GM12873 (cell line): Measurements from ENCODE around the gene OR4D11.

ENCODE experiments used
- TF ChIP-seq, protein P1 (sequence below): IDR thresholded peaks from 2 replicates; pipeline ENCODE4 v1.5.1; 2012; ENCODE audit warnings: low read depth, mild to moderate bottlenecking, moderate library complexity, low read length, control low read depth; ENCODE audit not compliant: insufficient read depth; ENCODE audit errors: missing control alignments

OR4D11 gene

DNA sequence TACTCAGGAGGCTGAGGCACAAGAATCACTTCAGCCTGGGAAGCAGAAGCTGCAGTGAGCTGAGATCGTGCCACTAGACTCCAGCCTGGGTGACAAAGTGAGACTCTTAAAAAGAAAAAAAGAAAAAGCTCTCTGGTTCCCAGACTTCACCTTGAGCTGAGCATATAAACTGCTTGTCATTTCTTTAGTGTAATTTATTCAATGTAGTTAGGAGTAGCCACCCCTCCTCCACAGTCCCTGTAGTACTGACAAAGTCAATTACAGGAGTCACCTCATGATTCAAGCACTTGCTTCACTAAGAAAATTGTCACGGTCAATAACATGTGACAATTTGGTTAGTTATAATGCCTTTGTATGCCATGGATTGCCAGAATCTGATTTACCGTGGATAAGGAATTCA is 23.0 kb upstream of the OR4D11 start:
- TF ChIP-seq, protein P1, sequence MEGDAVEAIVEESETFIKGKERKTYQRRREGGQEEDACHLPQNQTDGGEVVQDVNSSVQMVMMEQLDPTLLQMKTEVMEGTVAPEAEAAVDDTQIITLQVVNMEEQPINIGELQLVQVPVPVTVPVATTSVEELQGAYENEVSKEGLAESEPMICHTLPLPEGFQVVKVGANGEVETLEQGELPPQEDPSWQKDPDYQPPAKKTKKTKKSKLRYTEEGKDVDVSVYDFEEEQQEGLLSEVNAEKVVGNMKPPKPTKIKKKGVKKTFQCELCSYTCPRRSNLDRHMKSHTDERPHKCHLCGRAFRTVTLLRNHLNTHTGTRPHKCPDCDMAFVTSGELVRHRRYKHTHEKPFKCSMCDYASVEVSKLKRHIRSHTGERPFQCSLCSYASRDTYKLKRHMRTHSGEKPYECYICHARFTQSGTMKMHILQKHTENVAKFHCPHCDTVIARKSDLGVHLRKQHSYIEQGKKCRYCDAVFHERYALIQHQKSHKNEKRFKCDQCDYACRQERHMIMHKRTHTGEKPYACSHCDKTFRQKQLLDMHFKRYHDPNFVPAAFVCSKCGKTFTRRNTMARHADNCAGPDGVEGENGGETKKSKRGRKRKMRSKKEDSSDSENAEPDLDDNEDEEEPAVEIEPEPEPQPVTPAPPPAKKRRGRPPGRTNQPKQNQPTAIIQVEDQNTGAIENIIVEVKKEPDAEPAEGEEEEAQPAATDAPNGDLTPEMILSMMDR: no peak

DNA sequence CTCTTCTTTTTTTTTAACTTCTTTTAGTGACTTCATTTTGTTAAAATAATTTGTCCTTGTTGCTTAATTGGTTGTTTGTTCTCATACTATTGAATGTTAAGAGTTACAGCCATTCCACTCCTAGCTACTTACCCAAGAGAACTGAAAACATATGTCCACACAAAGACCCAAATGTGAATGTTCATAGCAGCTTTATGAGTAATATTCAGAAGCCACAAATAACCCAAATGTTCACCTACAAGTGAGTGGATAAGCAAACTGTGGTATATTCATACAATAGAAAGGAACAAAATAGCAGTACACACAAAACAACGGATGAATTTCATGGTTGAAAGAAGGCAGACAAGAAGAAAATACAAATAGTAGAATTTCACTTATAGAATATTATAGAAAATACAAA is 1.4 kb upstream of the OR4D11 start:
- TF ChIP-seq, protein P1: no peak

DNA sequence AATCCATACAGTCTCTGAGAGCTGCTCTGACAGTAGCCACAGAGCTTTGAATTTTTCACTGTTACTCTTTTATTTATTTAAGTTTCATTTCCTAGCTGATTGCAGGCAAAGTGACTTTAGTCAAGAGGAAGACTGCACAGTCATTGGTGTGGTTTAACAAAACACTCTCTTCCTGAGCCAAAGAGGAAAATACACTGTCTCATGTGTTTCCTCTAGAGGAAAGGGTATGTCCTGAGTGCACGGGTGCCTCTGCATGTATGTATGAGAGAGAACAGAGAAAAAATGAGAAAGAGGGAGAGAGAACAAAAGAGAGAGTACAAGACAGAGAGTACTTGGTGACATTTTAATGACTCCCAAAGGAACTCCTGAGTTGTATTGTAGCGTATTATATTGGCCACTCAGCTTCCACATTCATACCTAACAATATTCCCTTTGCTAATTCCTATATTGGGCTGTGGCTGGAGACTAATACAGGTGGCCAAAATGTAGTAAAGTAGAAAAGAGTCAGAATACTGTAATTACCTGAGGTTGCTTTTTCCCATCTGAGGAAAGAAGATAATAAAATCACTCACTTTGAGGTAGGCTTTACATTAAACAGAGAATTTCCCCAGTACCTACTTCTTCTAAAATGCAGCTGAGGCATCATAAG is 7.7 kb downstream of the OR4D11 start, which contains the start of gene OR4D9:
Gene OR4D9, plus strand, starts transcription at position 599 of the 649 bp plus-strand sequence. CDS start 3,374 bp downstream, outside the sequence.
- TF ChIP-seq, protein P1: no peak

DNA sequence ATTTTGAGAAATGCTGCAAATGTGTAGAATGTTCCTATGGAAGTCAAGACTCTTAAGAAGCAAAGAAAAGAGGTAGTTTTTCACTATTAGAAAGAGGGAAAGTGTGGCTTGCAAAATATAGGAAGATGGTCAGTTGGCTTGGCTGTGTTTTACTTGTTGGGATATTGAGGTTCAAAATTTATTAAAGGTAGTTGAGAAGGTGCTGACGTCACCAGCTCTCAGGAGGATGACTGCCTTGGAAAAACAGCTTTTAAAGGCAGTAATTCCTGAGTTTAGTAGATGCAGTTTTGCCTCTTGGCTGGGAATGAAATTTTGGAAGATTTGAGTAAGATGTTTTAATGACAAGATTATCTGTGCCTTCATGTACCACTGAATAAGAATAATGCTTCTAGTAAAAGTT is 8.3 kb downstream of the OR4D11 start:
- TF ChIP-seq, protein P1: no peak

DNA sequence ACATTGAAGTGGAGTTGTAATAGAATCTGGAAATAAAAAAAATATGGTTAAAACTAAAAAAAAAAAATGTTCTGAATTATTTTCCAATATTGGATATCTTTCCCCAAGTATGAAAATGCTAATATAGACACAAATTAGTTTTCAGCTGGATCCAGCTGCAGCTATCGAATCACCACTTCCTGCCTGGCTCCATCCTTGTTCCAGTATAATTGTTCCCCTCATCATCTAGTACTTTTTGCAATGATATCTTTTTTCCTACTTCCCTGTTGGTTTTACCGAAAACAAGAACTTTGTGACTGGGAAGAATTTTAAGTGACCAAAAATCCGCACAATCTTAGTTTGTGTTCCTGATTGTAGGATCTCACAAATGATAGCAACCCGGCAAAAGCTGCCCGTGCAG is 17.4 kb downstream of the OR4D11 start:
- TF ChIP-seq, protein P1: no peak

DNA sequence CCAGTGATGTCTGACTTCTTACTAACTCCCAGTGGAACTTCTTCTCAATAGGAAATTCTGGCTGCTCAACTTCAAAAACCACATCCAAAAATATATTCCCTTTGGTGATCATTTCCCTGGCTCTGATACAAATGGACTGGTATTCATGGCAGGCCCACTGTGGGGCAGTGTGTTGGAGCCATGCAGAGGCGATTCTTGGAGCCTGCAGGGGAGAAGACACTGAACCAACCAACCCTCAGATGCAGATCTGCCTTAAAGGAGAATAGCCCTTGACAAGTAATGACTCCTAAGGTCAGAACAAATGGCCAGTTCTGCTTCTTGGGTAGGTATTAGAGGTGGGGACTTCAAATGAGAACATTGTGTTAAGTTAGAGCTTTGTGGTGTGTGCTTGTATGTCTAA is 20.2 kb downstream of the OR4D11 start:
- TF ChIP-seq, protein P1: no peak

DNA sequence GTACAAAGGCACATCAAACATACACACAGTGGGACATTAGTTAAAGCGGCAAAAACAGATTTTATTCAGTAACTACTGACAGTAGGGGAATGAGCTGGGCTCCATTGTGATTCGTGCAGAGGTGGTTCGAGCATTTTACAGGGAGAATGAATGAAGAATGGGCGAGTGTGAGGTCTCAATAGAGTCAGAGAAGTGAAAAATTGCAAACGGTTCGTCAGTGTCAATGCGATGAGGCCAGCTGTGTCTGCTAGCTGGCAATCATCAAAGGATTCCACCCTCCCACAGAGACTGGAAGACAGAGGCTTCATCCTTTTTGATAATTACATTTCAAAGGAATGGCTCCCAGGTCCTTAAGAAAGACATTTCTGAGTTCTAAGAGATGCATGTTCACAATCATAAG is 25.3 kb downstream of the OR4D11 start:
- TF ChIP-seq, protein P1: no peak
